ENCODE measurements around the gene LILRB4.
A peak's percentile ranks its signal among the peaks of the same experiment; 100 is the strongest.
"Not testable (repeated sequence)": the region's sequence is repeated elsewhere in the genome, so short reads cannot be mapped to it uniquely, and the experiment has no call there.

LILRB4 gene

GRCh38 chr19:54653181-54653809, 9.5 kb upstream of the LILRB4 start:
- DNase-seq = peak; percentile 9

DNA sequence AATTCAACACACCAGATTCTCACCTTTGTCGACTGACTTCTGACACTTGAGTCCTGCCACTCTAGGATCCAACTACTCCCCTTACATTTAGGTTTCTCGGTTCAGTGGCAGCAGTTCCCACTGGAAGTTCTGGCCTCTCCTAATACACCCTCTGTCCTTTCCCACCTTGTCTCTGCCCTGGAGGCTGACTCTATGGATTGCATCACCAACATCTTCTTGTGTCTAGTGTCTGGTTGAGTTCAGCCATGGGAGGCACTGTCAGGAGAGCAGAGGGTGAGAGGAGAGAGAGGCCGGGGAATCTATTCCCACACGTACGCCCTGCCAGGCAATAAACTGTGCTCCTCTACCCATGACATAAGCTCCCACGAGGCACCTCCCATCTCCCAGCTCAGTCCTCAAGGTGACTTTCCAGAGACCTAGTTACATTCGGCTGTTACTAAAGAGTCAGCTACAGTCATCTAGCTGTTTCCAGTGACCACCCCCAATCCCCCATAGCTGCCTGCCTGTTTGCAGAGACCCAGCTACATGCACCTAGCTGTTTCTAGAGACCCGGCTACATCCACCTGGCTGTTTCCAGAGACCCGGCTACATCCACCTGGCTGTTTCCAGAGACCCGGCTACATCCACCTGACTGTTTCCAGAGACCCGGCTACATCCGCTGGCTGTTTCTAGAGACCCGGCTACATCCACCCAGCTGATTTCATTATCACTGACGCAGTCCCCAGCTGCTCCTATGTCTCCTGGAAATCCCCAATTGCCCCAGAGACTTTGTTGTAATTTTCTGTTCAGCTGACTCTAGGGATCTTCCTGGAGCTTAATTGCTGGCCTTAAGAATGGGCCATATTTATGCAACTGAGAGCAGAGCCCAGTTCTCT, 8.1 kb upstream of the LILRB4 start:
- no peak for DNase-seq

DNA sequence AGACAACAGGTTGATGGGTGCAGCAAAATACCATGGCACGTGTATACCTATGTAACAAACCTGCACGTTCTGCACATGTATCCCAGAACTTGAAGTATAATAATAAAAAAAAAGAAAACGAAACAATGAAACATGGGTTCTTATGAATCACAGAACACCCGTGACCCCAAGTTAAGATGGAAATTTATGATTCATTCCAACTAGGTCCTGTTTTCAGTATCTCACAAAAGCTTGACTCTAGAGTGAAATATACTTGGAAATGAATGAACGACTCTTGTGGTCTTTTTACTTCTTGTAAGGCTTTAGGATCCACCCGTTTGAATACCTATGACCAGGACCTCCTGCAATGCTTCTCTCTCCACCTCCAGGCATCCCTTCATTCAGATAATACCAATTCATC, 3.5 kb upstream of the LILRB4 start:
- no peak for DNase-seq

DNA sequence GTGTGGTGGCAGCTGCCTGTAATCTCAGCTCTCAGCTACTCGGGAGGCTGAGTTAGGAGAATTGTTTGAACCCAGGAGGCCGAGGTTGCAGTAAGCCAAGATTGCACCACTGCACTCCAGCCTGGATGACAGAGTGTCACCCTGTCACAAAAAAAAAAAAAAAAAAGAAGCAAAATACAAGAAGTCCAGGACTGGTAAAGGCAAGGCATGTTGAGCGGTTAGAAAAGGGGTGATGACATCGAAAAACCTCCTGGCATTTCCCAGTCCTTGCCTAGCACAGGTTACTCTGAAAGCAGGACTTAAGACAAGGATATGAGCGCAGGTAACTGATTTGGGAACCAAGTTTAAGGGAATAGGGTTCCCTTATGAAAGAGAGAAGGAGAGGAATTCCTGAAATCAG, 2.5 kb upstream of the LILRB4 start:
- DNase-seq = no peak

- DNase-seq = no peak
Measured at GRCh38 chr19:54660964-54661363, 1.8 kb upstream of the LILRB4 start.

DNA sequence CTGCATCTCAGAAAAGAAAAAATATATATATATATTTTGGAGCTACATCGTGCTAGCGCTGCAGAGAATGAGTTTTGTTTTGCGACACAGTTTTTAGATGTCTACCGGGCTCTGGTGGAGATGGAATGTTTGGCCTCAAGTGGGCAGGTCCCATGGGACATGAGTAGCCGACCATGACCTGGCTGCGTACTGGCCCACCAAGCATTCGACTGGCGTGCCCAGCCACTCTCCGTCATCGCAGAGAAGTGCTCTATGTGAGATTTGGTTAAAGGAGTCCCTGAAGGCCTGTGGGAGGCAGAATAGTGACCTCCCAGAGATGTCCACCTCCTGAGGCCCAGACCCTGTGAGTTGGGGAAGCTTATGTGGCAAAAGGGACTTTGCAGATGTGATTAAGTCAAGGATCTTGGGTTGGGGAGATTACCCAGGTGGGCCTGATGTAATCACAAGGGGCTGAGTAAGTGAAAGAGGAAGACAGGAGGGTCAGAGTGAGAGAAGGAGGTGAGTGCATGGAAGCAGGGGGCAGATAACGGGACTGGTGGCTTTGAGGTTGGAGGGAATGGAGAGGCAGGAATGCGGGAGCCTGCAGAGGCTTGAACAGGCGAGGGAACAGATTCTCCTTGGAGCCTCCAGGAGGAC, 821 bp upstream of the LILRB4 start:
- no peak for DNase-seq

DNA sequence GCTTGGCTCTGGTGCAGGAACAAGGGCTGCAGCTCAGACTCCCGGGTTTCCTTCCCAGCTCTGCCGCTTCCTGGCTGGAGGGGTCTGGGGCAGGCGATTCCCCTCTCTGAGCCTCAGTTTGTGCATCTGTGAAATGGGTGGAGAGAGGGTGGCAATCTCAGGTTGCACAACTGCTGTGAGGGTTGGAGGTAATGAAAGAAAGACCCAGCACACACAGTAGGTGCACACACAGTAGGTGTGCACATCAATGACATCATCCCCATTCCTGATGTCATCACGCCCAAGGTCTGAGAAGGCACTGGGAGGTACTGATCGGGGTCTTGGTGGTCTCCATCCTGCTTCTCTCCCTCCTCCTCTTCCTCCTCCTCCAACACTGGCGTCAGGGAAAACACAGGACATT, 2.7 kb downstream of the LILRB4 start:
- no peak for DNase-seq

GRCh38 chr19:54667217-54667616, 4.4 kb downstream of the LILRB4 start:
- no peak for DNase-seq

DNA sequence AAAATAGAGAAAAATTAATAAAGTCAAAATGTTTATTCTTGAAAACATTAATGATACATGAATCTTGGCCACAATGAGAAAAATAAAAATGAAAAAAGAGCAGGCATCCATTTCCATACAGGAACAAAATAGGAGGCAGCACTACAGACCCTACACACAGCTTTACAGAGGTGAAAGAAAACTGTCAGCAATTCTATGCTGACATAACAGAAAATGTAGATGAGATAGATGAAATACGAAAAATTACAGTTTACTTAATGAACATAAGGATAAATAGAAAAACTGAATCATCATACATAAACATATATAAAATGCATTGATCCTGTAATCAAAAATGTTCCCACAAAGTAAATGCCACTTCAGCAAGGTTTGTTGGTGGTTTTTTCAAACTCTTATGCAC, 5.6 kb downstream of the LILRB4 start:
- no peak for DNase-seq

DNA sequence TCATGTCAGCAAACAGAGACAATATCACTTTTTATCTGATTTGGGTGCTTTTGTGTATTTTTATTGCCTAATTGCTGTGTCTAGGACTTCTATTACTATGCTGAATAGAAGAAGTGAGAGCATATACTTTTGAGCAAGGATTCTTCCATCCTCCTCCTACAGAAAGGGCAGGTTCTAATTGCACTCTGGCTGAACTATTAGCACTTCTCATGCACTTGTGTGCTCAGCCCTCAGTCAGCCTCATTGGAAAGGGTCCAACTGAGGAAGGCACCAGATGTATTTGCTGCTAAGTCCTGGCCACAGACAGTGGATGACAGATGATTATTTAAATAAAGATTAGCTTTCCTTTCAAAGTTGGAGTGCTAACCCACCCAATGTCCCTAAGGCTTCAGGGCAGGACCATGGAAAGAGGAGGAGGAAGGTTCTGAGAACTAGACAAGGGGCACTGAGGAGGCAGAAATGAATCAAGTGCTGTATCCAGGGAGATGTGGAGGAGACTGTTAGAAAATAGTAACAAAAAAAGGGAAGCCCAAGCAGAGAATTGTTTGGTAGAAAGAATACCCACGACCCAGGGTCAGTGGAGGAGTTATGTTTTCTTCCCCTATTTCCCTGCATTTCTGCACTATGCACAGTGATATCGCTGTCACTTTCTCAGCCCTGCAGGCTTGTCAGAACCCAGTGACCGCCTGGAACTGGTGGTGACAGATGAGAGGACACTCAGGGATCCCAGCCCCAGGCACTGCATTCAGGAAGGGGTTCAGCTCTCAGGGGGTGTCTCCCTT, 8.0 kb downstream of the LILRB4 start:
- no peak for DNase-seq

DNA sequence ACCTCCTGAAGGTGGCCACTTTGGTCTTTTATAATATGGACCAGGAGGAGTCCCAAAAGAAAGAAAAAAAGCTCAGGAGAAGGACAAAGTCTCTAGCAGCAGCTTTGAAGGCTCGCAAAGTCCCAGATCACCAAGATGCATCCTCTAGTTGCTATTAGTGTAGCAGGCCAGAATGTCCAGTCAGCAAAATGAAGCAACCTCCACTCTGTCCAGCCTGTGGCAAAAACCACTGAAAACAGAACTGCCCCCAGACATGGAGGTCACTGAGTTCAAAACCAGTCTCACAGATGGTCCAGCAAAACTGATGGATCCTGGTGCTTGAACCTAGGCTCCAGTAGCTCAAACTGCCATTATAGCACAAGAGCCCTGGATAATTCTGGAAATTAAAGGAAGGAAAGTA, 10.4 kb downstream of the LILRB4 start:
- no peak for DNase-seq

DNA sequence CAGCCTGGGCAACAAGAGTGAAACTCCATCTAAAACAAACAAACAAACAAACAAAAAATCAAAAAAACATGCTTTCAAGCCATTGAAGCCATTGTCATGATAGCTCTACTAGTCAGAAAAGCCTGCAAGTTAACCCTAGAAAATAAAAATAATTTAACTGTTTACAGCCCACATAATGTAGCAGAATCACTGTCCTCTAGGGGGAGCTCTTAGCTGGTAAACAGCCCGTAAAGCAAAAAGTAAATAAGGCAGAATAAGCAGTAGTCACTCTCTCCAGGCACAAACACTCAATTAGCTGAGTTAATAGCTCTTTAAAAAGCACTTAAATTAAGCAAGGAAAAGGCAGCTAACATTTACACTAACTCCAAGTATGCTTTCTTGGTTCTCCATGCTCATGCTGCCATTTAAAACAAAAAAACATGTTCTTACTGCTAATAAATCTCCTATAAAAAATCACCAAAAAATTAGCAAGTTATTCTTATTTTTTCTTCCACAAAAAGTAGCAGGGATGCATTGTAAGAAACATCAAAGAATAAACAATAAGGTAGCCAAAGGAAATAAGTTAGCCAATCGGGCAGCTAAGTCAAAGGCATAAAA, 11.3 kb downstream of the LILRB4 start:
- DNase-seq = peak; percentile 7

DNA sequence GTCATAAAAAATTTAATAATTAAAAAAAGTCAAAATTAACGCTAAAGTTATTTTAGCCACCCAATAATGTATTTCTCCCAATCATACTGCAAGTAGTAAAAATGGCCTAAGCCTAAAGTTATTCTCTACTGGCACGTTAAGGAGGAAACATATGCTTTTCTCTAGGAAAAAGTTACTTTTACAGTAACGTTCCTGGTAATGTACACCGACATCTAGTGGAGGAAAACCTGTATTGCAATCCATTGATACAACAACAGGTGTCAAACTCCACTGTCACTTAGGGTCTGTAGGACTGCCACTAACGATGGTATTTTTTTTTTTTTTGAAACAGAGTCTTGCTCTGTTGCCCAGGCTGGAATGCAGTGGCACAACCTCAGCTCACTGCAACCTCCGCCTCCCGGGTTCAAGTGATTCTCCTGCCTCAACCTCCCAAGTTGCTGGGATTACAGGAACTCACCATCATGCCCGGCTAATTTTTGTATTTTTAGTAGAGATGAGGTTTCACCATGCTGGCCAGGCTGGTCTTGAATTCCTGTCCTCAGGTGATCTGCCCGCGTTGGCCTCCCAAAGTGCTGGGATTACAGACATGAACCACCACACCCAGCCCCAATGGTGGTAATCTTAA, 13.5 kb downstream of the LILRB4 start:
- not testable (repeated sequence) for DNase-seq

DNA sequence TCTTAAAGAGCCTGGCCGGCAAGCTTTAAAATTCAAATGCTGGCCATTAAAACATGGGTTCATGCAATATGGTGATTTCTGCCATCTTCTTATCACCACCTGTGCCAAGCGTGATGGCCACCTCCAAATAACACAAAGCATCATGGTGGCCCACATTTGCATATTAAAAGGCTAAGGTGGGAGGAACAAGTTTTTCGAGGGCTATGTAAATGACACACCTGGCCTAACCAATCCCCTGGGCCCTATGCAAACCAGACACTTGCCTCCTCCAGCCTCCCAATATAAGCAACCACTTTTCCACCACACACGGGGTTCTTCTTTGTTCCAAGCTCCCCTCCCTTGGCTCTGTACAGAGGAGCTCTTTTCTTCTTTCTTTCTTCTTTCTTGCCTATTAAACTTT, 14.4 kb downstream of the LILRB4 start:
- DNase-seq = no peak

DNA sequence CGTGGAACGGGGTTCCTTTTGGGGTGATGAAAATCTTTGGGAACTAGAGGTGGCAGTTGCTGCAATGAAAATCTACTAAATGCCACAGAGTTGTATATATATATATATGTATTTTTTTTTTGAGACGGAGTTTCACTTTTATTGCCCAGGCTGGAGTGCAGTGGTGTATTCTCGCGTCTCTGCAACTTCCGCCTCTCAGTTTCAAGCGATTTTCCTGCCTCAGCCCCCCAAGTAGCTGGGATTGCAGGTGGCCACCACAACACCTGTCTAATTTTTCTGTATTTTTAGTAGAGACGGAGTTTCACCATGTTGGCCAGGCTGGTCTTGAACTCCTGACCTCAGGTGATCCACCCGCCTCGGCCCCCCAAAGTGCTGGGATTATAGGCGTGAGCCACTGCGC, 18.8 kb downstream of the LILRB4 start:
- not testable (repeated sequence) for DNase-seq

DNA sequence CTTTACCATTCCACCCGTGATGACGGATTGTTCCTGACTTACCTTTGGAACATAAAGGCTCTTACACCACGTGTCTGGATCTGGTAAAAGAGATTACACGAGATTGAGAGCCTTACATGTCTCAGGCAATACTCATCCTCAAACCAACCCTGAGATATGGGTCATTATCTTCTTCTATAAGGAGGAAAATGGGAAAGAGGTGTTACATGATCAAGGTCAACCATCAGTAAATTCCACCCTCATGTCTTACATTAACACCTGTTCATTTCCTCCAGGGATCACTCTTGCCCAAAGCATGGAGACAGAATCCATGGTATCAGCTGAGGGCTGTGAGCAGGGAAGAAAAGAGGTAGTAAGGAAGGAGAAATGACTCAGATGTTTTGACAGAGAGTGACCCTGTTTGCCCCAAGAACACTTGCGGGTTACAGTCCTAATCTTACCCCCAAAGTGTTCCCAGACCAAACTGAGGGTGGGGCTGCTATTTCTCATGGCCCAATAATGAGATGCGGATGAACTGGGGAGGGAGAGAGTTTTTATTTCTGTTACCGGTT, 19.6 kb downstream of the LILRB4 start:
- DNase-seq = no peak

DNA sequence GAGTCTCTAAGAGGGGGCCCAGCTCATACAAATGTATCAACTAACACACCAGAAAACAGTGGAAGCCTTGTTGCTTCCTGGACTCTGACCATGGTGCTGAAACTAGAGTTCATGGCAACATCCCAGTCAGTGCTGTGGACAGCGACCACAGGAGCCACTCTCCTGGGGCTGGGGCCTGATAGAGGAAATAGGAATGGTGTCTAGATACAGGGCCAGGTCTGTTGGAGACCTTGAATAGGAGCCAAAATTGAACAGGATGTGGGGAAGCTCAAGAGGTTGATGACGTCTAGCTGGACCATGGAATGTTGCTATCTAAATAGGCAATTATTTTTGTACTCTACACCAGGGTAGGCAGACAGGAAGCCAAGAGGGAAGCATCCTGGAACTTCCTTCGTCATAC, 21.7 kb downstream of the LILRB4 start:
- DNase-seq = no peak

- DNase-seq = no peak
Measured at GRCh38 chr19:54691582-54692297, 29.0 kb downstream of the LILRB4 start.

- no peak for DNase-seq
Measured at GRCh38 chr19:54692298-54692615, 29.5 kb downstream of the LILRB4 start.

DNA sequence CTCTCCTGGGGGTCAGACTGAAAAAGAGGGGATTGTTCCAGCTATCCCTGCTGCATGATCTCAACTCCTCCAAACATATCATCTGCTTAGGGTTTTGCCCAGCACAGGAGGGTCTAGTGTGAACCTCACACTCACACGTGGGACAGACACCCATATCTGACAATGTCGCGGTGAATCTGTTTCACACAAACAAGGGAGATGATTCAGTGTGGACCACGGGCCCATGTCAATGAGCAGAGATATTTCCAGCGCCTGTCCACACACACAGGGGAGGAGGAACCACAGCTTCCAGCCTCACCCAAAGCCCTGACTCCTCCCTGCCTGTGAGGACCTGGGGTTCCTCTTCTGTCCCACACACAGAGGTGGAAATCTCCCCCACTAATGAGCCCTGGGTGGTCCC, 31.9 kb downstream of the LILRB4 start:
- no peak for DNase-seq

GRCh38 chr19:54696117-54696548, 33.3 kb downstream of the LILRB4 start:
- no peak for DNase-seq

DNA sequence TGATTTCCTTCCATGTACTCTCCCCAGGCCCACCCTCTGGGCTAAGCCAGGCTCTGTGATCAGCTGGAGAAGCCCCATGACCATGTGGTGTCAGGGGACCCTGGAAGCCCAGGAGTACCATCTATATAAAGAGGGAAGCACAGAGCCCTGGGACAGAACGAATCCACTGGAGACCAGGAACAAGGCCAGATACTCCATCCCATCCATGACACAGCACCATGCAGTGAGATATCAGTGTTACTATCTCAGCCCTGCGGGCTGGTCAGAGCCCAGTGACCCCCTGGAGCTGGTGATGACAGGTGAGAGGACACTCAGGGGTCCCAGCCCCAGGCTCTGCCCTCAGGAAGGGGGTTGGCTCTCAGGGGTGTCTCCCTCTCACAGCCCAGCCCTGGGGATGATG, 34.0 kb downstream of the LILRB4 start:
- no peak for DNase-seq

Data from NCI-H510A treated with DMSO at 0.1 percent for 48 hours (cell line).